Measurements from ENCODE around the gene ZIC3.
"Not testable (repeated sequence)": the region's sequence is repeated elsewhere in the genome, so short reads cannot be mapped to it uniquely, and the experiment has no call there.

Gene ZIC3

DNA sequence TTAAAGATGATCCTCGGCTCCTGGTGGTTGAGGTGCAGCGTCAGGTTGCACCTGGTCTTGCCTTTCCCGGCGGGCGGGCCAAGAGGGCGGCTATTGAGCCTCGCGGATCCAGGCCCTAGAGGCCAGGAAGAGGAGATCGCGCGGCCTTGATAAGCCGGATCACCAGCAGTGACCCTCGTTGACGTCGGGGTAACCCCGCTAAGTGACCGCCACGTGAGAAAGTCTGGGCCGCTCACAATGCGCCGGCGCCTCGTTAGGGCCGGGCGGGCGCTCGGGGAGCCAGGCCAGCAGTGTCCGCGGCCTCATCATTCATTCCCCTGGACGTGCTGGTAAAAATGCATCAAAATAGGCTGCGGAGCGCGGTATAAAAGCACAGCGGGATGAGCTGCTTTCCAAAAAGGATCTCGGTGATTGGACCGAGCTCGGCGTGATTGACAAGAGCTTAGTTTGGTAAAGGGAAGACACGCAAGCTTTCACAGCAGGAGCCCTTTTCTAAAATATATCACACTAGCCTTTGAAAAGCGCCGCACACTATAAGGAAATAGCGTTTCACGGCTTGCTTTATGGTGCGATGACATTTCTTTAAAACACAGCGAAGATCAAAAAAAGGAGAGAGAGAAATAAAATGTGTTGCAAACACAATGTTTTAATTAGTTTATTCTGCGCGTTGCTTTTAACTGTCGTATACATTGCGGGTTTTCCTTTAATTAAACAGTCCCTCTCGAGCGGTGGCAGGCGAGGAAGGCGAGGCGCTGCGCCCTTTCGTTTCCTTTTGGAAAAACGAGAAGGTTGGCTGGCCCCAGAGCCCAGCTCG is 15.9 kb upstream of the ZIC3 start:
- Histone ChIP-seq H3K27me3 (ENCODE audit: insufficient read depth, poor library complexity, severe bottlenecking) (peaks cover 18% of the 10 kb centered on the region), H3K4me3 (replicated peaks; ENCODE audit: insufficient read depth, low read length) (no peak overlapping the region), H3K27ac (replicated peaks) (no peak overlapping the region)
- no peak for TF ChIP-seq GABPA (IDR thresholded peaks at IDR 0.05; ENCODE audit: low read depth)
- TF ChIP-seq POLR2AphosphoS5 (IDR thresholded peaks at IDR 0.05; ENCODE audit: low read depth) = no peak
- TF ChIP-seq SPI1 (IDR thresholded peaks at IDR 0.05; ENCODE audit: borderline replicate concordance, low read depth) = no peak
- TF ChIP-seq, protein P1, sequence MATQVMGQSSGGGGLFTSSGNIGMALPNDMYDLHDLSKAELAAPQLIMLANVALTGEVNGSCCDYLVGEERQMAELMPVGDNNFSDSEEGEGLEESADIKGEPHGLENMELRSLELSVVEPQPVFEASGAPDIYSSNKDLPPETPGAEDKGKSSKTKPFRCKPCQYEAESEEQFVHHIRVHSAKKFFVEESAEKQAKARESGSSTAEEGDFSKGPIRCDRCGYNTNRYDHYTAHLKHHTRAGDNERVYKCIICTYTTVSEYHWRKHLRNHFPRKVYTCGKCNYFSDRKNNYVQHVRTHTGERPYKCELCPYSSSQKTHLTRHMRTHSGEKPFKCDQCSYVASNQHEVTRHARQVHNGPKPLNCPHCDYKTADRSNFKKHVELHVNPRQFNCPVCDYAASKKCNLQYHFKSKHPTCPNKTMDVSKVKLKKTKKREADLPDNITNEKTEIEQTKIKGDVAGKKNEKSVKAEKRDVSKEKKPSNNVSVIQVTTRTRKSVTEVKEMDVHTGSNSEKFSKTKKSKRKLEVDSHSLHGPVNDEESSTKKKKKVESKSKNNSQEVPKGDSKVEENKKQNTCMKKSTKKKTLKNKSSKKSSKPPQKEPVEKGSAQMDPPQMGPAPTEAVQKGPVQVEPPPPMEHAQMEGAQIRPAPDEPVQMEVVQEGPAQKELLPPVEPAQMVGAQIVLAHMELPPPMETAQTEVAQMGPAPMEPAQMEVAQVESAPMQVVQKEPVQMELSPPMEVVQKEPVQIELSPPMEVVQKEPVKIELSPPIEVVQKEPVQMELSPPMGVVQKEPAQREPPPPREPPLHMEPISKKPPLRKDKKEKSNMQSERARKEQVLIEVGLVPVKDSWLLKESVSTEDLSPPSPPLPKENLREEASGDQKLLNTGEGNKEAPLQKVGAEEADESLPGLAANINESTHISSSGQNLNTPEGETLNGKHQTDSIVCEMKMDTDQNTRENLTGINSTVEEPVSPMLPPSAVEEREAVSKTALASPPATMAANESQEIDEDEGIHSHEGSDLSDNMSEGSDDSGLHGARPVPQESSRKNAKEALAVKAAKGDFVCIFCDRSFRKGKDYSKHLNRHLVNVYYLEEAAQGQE (IDR thresholded peaks at IDR 0.05; ENCODE audit: insufficient replicate concordance, low read depth) = no peak
- TF ChIP-seq, protein P2, sequence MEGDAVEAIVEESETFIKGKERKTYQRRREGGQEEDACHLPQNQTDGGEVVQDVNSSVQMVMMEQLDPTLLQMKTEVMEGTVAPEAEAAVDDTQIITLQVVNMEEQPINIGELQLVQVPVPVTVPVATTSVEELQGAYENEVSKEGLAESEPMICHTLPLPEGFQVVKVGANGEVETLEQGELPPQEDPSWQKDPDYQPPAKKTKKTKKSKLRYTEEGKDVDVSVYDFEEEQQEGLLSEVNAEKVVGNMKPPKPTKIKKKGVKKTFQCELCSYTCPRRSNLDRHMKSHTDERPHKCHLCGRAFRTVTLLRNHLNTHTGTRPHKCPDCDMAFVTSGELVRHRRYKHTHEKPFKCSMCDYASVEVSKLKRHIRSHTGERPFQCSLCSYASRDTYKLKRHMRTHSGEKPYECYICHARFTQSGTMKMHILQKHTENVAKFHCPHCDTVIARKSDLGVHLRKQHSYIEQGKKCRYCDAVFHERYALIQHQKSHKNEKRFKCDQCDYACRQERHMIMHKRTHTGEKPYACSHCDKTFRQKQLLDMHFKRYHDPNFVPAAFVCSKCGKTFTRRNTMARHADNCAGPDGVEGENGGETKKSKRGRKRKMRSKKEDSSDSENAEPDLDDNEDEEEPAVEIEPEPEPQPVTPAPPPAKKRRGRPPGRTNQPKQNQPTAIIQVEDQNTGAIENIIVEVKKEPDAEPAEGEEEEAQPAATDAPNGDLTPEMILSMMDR (IDR thresholded peaks at IDR 0.05; ENCODE audit: insufficient read depth, low read length) = no peak
- no peak for DNase-seq (ENCODE audit: low read depth in 1 of 2, low spot score in 1 of 2)

DNA sequence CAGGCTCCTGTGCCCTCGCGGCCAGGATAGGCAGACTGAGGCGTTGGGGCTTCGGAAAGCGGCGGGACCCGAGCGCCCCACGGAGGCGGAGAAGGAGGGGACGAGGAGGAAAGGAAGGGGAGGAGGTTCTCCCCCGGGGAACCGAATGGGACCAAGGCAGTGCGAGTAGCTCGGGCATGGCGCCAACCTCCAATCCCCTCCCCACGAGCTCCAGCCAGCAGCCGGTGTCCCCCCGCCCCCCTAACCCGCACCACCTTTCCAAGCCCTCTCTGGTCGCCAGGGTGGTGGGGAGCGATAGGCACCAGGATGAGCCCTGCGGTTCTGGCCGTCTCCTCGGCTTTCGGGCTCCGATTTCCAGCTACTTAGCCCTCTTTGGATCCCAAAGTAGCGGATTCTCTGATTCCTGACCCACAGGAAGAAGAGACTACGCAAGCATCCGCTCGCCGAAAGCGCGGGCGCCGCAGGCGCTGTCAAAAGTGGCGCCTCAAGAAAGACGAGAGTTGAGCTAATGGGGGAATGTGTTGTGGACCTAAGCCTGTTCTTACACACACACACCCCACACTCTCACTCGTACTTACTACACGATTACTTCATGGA is 15.2 kb upstream of the ZIC3 start:
- Histone ChIP-seq H3K27me3 (ENCODE audit: insufficient read depth, poor library complexity, severe bottlenecking) (peaks cover 18% of the 10 kb centered on the region), H3K27ac (replicated peaks) (no peak overlapping the region), H3K4me3 (replicated peaks; ENCODE audit: insufficient read depth, low read length) (no peak overlapping the region)
- TF ChIP-seq POLR2AphosphoS5 (IDR thresholded peaks at IDR 0.05; ENCODE audit: low read depth) (no peak), GABPA (IDR thresholded peaks at IDR 0.05; ENCODE audit: low read depth) (no peak), SPI1 (IDR thresholded peaks at IDR 0.05; ENCODE audit: borderline replicate concordance, low read depth) (no peak)
- TF ChIP-seq, protein P1 (IDR thresholded peaks at IDR 0.05; ENCODE audit: insufficient replicate concordance, low read depth) = no peak
- TF ChIP-seq, protein P2 (IDR thresholded peaks at IDR 0.05; ENCODE audit: insufficient read depth, low read length) = no peak
- DNase-seq (ENCODE audit: low read depth in 1 of 2, low spot score in 1 of 2) = no peak

DNA sequence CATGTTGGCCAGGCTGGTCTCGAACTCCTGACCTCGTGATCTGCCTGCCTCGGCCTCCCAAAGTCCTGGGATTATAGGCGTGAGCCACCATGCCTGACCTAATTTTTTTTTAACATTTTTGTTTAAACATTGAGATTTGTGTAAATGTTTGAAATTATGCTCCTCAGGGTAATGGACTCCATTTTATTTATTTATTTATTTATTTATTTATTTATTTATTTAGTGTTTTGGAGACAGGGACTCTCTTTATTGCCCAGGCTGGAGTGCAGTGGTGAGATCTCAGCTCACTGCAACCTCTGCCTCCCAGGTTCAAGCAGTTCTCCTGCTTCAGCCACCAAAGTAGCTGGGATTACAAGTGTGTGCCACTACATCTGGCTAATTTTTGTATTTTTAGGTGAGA is 13.8 kb upstream of the ZIC3 start:
- not testable (repeated sequence) for H3K27ac ChIP-seq (replicated peaks); DNase-seq (ENCODE audit: low read depth in 1 of 2, low spot score in 1 of 2); H3K4me3 ChIP-seq (replicated peaks; ENCODE audit: insufficient read depth, low read length)
- peaks cover 13% of the 10 kb centered on the region for H3K27me3 ChIP-seq (ENCODE audit: insufficient read depth, poor library complexity, severe bottlenecking)

DNA sequence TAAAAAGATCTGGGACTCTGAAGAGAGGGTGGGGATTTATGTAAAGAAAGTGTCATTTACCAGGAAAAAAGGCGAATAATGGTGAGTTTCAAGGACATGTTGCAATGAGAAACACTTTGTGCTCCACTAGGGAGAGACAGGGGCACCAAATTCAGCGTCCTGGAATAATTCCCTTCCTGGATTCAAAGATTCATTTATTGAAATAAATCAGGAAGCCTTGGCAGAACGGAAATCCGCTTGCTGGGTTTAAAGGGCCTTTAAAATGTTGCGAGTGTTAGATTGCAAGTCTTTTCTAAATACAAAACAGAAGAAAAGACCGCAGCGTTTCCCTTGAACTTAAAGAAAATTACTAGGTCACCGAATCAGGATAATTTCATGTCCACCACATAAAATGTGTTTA is 3.8 kb upstream of the ZIC3 start:
- H3K27me3 ChIP-seq (ENCODE audit: insufficient read depth, poor library complexity, severe bottlenecking) = peaks cover 21% of the 10 kb centered on the region
- no peak for DNase-seq (ENCODE audit: low read depth in 1 of 2, low spot score in 1 of 2)
- H3K4me3 ChIP-seq (replicated peaks; ENCODE audit: insufficient read depth, low read length) = no peak overlapping the region
- no peak overlapping the region for H3K27ac ChIP-seq (replicated peaks)
- TF ChIP-seq GABPA (IDR thresholded peaks at IDR 0.05; ENCODE audit: low read depth) (no peak), SPI1 (IDR thresholded peaks at IDR 0.05; ENCODE audit: borderline replicate concordance, low read depth) (no peak), POLR2AphosphoS5 (IDR thresholded peaks at IDR 0.05; ENCODE audit: low read depth) (no peak)
- TF ChIP-seq, protein P2 (IDR thresholded peaks at IDR 0.05; ENCODE audit: insufficient read depth, low read length) = no peak
- TF ChIP-seq, protein P1 (IDR thresholded peaks at IDR 0.05; ENCODE audit: insufficient replicate concordance, low read depth) = no peak

Data from HL-60 (cell line).